Vagina (tissue), 2 donors: Measurements from ENCODE around the gene ERN1.
"Not testable (repeated sequence)": the region's sequence is repeated elsewhere in the genome, so short reads cannot be mapped to it uniquely, and the experiment has no call there.

ENCODE experiments used
- POLR2A ChIP-seq, 2 donors: fragments of 450-650 bp; IDR thresholded peaks; one replicate each; pipeline ENCODE4 v1.6.1; 2017; ENCODE audit warnings: antibody characterized with exemption in 2 of 2, mild to moderate bottlenecking in 2 of 2, moderate library complexity in 2 of 2
- TF ChIP-seq, protein P1 (sequence below), 3 experiments: fragments of 450-650 bp in 2 of 3; fragments of 200-600 bp in 1 of 3; sonication (generic) in 1 of 3; IDR thresholded peaks; one replicate each; pipeline ENCODE4 v1.5.1; 2017 to 2019; ENCODE audit warnings: antibody characterized with exemption in 3 of 3, mild to moderate bottlenecking in 2 of 3, moderate library complexity in 2 of 3

DNA sequence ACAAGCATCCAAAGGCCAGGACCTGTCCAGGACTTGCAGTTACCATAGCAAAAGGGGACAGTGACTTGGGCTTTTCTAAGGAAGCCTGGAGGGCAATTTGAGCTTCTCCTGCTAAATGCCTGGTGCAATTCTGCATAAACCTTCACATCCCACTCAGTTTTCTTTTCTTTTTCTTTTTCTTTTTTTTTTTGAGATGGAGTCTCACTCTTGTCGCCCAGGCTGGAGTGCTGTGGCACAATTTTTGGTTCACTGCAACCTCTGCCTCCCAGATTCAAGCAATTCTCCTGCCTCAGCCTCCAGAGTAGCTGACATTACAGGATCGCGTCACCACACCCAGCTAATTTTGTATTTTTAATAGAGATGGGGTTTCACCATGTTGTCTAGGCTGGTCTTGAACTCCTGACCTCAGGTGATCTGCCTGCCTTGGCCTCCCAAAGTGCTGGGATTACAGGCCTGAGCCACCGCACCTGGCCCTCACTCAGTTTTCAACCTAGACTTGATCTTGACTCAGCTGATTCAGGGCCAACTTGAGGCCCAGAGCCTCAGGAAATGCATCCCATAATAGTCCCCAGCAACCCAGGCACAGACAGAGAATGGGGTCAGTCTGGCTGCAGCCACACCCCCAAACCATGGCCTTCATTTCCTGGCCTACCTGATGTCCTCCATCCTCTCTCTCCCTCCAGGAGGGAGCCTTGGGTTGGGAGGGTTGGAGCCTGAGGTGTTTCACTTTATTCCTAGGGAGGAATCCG is 122.7 kb downstream of the ERN1 start:
- TF ChIP-seq, protein P1, sequence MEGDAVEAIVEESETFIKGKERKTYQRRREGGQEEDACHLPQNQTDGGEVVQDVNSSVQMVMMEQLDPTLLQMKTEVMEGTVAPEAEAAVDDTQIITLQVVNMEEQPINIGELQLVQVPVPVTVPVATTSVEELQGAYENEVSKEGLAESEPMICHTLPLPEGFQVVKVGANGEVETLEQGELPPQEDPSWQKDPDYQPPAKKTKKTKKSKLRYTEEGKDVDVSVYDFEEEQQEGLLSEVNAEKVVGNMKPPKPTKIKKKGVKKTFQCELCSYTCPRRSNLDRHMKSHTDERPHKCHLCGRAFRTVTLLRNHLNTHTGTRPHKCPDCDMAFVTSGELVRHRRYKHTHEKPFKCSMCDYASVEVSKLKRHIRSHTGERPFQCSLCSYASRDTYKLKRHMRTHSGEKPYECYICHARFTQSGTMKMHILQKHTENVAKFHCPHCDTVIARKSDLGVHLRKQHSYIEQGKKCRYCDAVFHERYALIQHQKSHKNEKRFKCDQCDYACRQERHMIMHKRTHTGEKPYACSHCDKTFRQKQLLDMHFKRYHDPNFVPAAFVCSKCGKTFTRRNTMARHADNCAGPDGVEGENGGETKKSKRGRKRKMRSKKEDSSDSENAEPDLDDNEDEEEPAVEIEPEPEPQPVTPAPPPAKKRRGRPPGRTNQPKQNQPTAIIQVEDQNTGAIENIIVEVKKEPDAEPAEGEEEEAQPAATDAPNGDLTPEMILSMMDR (IDR thresholded peaks at IDR 0.05) = not testable (repeated sequence)
- not testable (repeated sequence) for TF ChIP-seq POLR2A (IDR thresholded peaks at IDR 0.05)
